Activated CD4-positive, alpha-beta T cell treated with anti-CD3 and anti-CD28 coated beads for 36 hours (primary cell): ENCODE measurements around the gene NANOS3. TPM values are rescaled to one million over a fixed set of nuclear protein-coding genes. Genes with fewer than 3 reads are reported as not detected.

Source experiments
- ATAC-seq: fragments of 200-7000 bp; cut with Tn5 transposase; one replicate; pipeline ENCODE4 v1.10.0; 2021; ENCODE audit warnings: mild to moderate bottlenecking, moderate library complexity
- CTCF ChIA-PET: fragments of 350-600 bp; sonication (Branson Sonifier 250); formaldehyde crosslinking; loops from one replicate; lab custom pipeline; 2021; ENCODE audit warnings: antibody characterized with exemption; lab: Charles Lee
- POLR2A ChIA-PET: fragments of 350-600 bp; sonication (Branson Sonifier 250); formaldehyde crosslinking; loops from one replicate; lab custom pipeline; 2021; ENCODE audit warnings: antibody characterized with exemption, inconsistent platforms; lab: Charles Lee
- DNase-seq: peaks from one replicate; pipeline ENCODE4 v3.0.0-alpha.2; 2020
- H3K27ac Mint-ChIP-seq: one replicate; pipeline ENCODE4 v1.8.0; 2021; ENCODE audit warnings: mixed read lengths
- H3K27me3 Mint-ChIP-seq: one replicate; pipeline ENCODE4 v1.8.0; 2021; ENCODE audit warnings: mixed read lengths
- H3K36me3 Mint-ChIP-seq: one replicate; pipeline ENCODE4 v1.8.0; 2021; ENCODE audit warnings: low read depth, mixed read lengths
- H3K4me1 Mint-ChIP-seq: one replicate; pipeline ENCODE4 v1.8.0; 2021; ENCODE audit warnings: mixed read lengths
- H3K4me3 Mint-ChIP-seq: one replicate; pipeline ENCODE4 v1.8.0; 2021; ENCODE audit warnings: mild to moderate bottlenecking, moderate library complexity, mixed read lengths
- H3K9me3 Mint-ChIP-seq: one replicate; pipeline ENCODE4 v1.8.0; 2021; ENCODE audit warnings: low read depth, mixed read lengths
- intact Hi-C, 2 experiments: fragments of 100-400 bp; cut with DNase I in 1 of 2; cut with micrococcal nuclease in 1 of 2; formaldehyde crosslinking; loops; one replicate each; pipeline versions ENCODE4 v1.14.2 to v1.15.1; 2022 to 2024; cut with DNase I, micrococcal nuclease
- total RNA-seq, 2 experiments: library from RNA; stranded (reverse); gene quantifications; one replicate each; pipeline ENCODE4 v1.2.3, GENCODE V29; 2021

The NANOS3 gene
- total RNA-seq, 2 experiments from 2014 or later = 1.2 to 1.6 TPM

DNA sequence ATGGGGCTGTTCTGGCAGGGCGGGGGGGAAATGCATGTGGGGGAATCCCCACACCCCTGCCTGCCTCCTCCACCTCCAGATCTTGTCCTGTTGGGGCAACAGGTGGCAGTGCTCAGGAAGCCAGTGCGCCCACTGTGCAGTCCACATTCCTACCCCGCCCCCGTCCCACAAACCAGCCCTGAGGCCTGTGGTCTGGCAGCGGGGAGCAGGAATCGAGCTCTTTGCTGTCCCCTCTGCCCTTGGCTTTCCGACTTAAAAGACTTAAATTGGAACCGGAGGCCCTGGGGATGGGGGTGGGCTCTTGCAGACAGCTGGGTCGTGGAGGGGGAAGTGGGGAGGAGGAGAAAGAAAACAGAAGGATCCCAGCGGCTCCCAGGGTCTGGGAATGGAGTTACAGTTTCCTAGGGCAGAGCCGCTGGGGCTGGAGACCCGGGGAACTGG lies 4.3 kb downstream of the NANOS3 start:
- no peaks in the 10 kb centered on the region for H3K27me3 Mint-ChIP-seq

DNA sequence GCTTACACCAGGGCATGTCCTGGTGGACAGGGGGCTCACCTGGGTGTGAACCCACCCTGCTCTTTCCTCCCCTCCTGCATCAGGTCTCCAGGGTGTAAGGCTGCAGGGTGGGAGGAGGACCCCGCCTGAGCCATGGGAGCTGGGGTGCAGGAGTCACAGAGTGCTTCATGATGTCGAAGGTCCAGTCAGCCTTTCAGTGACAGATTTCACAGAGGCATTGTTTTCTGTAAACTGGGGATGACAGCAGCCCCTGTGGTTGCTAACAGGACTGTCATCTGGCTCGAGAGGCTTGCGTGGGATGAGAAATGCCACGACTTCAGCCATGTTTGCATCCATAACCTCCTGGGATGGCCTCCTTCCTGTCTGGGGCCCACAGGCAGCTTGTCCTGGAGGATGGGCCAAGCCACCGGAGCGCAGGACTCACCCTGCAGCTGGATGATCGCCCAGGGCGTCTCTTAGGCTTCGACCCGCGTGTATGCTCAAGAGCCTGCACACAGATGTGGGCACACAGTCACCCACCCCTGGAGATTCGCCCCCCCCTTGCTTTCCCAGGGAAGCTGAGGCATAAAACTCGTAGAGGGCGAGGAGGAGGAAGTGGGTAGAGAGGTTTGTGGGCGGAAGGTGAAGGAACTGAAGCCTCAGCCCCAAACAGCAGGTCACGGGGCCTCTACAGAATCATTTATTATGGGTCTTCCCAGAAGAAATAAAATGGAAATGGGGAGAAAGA lies 4.9 kb downstream of the NANOS3 start:
- peaks cover 35% of the 10 kb centered on the region for H3K4me1 Mint-ChIP-seq

More for the DNA sequence above, 4.3 kb downstream of the NANOS3 start:
- no peaks in the 10 kb centered on the region for H3K9me3 Mint-ChIP-seq
- no peaks in the 10 kb centered on the region for H3K36me3 Mint-ChIP-seq
- ChIA-PET CTCF (interaction anchor here (0.6 to 3.5 kb wide), 18 partner anchors 19 to 424 kb away, joined by 3 to 16 read pairs (median 4); partner anchors contain the start of genes ASF1B, MISP3 and RLN3), POLR2A (no interaction called here)
- H3K4me1 Mint-ChIP-seq = peaks cover 35% of the 10 kb centered on the region
- DNase-seq = peak; percentile 53
- H3K4me3 Mint-ChIP-seq = peak overlapping the region; percentile 6
- no peak for ATAC-seq
- H3K27ac Mint-ChIP-seq = peak overlapping the region; percentile 66
- intact Hi-C loops = loop anchor here (2.0 to 5.0 kb wide), 7 partner anchors 71 to 596 kb away; partner anchors contain the start of genes ASF1B (in 1 of the 2), DCAF15 (in 1 of the 2), DDX39A (in 1 of the 2) and IL27RA (in 1 of the 2)

DNA sequence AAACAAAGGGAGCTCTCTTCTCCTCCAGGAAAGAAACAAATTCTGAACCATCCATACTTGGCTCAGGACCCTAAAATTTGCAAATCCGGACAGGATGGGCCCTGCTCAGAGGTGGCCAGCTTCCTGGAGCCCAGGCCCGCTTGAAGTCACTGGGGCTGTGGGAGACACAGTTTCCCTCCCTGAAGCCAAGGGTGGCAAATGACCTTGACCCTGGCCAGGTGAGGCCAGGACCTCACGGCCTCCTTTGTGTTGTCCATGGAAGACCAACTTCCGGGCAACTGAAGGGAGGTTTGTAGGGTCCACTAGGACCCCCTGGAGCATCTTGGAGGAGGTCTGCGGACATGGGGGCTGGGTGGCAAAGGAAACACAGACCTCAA lies 5.5 kb downstream of the NANOS3 start:
- no peaks in the 10 kb centered on the region for H3K9me3 Mint-ChIP-seq
- intact Hi-C loops = loop anchor here (5.0 kb wide), 4 partner anchors 70 to 595 kb away; partner anchors contain the start of genes DCAF15 (in 1 of the 2), IL27RA (in 1 of the 2) and PTGER1 (in 1 of the 2)
- H3K36me3 Mint-ChIP-seq = no peaks in the 10 kb centered on the region
- no peaks in the 10 kb centered on the region for H3K27me3 Mint-ChIP-seq
- no peak for ATAC-seq
- POLR2A ChIA-PET = interaction anchor here (0.6 to 1.0 kb wide), 3 partner anchors 10 to 782 kb away, joined by 3 to 5 read pairs (median 3); partner anchors contain the start of gene ASF1B
- peak overlapping the region; percentile 66 for H3K27ac Mint-ChIP-seq
- no peak for DNase-seq
- peak overlapping the region; percentile 6 for H3K4me3 Mint-ChIP-seq
- H3K4me1 Mint-ChIP-seq = peaks cover 35% of the 10 kb centered on the region
- CTCF ChIA-PET = interaction anchor here (0.6 to 2.1 kb wide), 9 partner anchors 86 to 254 kb away, joined by 3 to 8 read pairs (median 4); partner anchors contain the start of genes ASF1B, MISP3 and RLN3

More for the DNA sequence above, 4.9 kb downstream of the NANOS3 start:
- H3K9me3 Mint-ChIP-seq = no peaks in the 10 kb centered on the region
- no peaks in the 10 kb centered on the region for H3K27me3 Mint-ChIP-seq
- intact Hi-C loops = loop anchor here (2.0 to 5.0 kb wide), 7 partner anchors 70 to 595 kb away; partner anchors contain the start of genes ASF1B (in 1 of the 2), DCAF15 (in 1 of the 2), DDX39A (in 1 of the 2) and IL27RA (in 1 of the 2)
- peak overlapping the region; percentile 66 for H3K27ac Mint-ChIP-seq
- ATAC-seq = peak; percentile 40
- H3K36me3 Mint-ChIP-seq = no peaks in the 10 kb centered on the region
- POLR2A ChIA-PET = interaction anchor here (0.6 to 1.0 kb wide), 4 partner anchors 10 to 781 kb away, joined by 3 to 5 read pairs (median 3); partner anchors contain the start of gene ASF1B
- peak overlapping the region; percentile 6 for H3K4me3 Mint-ChIP-seq
- CTCF ChIA-PET = interaction anchor here (0.6 to 3.5 kb wide), 15 partner anchors 20 to 314 kb away, joined by 3 to 16 read pairs (median 4); partner anchors contain the start of genes ASF1B, MISP3 and RLN3
- peak; percentile 69 for DNase-seq

DNA sequence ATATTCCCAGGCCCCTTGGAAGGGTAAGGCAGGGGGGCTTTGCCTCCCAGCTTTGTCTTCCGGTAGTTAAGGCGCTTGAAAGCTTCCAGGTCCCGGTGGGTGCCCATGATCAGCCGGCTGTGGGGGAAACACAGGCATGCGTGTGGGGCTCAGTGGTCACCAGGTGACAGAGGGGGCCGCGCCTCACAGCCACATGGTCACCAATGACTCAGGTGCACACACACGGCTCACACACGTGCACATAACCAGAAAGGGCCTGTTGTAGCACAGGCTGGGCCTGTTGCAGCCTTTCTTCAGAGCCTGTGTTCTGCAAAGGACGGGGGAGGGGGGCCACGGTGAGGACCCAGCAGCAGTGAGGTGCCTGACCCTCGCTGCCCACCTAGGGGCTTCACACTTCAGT lies 5.9 kb downstream of the NANOS3 start:
- Mint-ChIP-seq H3K36me3 (no peaks in the 10 kb centered on the region), H3K4me1 (peaks cover 35% of the 10 kb centered on the region), H3K9me3 (no peaks in the 10 kb centered on the region), H3K4me3 (no peak overlapping the region), H3K27me3 (no peaks in the 10 kb centered on the region), H3K27ac (no peak overlapping the region)
- POLR2A ChIA-PET = interaction anchor here (0.6 to 1.0 kb wide), 2 partner anchors 11 to 782 kb away, joined by 3 to 5 read pairs; no protein-coding TSS in a partner anchor
- ATAC-seq (no peak), DNase-seq (peak; percentile 39)
- intact Hi-C loops = loop anchor here (5.0 kb wide), 4 partner anchors 69 to 594 kb away; partner anchors contain the start of genes DCAF15 (in 1 of the 2), IL27RA (in 1 of the 2) and PTGER1 (in 1 of the 2)
- CTCF ChIA-PET = interaction anchor here (0.6 to 2.1 kb wide), 5 partner anchors 145 to 254 kb away, joined by 3 to 8 read pairs (median 4); partner anchors contain the start of genes ASF1B, MISP3 and RLN3

DNA sequence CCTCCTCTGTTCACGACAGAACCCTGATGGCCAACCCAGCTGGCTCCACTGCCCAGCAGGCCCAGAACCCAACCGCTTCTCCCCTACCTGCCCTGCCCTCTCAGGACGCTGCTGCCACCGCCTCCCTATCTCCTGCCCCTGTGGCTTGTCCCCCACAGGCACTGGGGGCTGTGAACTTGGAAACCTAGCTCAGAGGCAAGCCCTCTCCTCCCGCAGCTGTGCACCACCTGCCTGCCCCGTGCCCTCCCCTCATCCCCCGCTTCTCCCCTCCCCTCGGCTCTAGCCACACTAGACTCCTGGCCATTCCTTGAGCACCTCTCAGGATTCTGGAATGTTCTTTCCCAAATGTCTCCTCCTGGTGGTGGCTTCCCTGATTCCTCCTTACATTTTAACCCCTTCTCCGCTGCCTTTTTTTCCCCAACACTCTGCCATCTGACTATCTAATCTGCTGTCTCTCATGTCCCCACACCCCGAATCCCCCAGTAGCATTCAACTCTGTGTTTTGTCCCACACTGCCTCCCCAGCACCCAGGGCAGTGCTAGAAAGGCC lies 6.7 kb downstream of the NANOS3 start:
- Mint-ChIP-seq H3K4me3 (no peak overlapping the region), H3K36me3 (no peaks in the 10 kb centered on the region), H3K9me3 (no peaks in the 10 kb centered on the region), H3K27ac (no peak overlapping the region), H3K4me1 (peaks cover 35% of the 10 kb centered on the region), H3K27me3 (no peaks in the 10 kb centered on the region)
- DNase-seq (no peak), ATAC-seq (no peak)
- ChIA-PET CTCF (interaction anchor here (0.8 to 2.1 kb wide), 2 partner anchors 189 to 233 kb away, joined by 3 to 4 read pairs; partner anchors contain the start of gene MISP3), POLR2A (interaction anchor here (0.6 kb wide), 1 partner anchor 22 kb away, joined by 4 read pairs; no protein-coding TSS in a partner anchor)
- intact Hi-C loops = loop anchor here (5.0 kb wide), 4 partner anchors 69 to 594 kb away; partner anchors contain the start of genes DCAF15 (in 1 of the 2), IL27RA (in 1 of the 2) and PTGER1 (in 1 of the 2)

DNA sequence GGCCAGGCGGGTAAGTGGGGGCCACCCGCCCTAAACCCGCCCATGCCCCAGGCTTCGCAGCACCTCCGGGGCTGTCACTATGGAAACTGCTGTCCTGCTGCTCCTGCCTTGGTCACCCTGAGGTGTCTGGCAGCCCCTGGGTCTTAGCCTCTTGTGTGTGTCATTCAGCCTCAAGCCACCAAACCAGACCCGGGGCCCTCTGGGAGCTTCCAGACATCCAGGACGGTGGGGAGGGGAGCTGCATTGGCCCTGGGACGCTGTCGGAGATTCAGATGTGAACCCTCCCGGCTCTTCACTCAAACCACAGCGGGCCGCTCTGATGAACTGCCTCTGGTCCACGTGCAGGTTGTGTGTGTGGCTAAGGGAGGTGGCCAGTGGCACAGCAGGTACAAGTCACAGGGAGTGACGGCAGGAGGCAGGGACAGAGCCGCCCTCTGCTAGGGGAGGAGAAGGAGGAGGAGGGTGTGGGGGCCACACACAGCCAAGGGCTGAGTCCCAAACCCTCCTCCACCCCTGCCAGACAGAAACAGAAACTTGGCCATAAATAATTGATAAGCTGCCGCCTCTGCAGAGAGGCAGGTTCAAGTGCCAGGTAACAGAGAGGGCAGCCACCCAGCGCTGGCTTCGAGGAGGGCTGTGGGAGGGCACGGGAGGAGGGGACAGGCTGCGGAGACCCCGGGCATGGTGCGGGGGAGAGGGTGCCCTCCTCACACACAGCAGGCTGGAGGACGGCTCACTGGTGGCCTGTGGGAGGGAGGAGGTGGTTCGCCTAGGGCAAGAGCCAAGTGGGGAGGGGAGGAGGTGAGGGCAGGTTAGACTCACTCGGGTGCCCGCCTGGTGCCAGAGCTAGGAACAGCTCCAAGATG lies 8.0 kb downstream of the NANOS3 start:
- Mint-ChIP-seq H3K9me3 (no peaks in the 10 kb centered on the region), H3K27me3 (no peaks in the 10 kb centered on the region), H3K36me3 (no peaks in the 10 kb centered on the region), H3K27ac (no peak overlapping the region), H3K4me1 (peaks cover 33% of the 10 kb centered on the region), H3K4me3 (no peak overlapping the region)
- ChIA-PET POLR2A (no interaction called here), CTCF (interaction anchor here (0.7 to 2.0 kb wide), 2 partner anchors 18 to 230 kb away, joined by 3 to 7 read pairs; no protein-coding TSS in a partner anchor)
- DNase-seq = no peak
- ATAC-seq = no peak
- intact Hi-C loops = loop anchor here (5.0 kb wide), 4 partner anchors 67 to 592 kb away; partner anchors contain the start of genes DCAF15 (in 1 of the 2), IL27RA (in 1 of the 2) and PTGER1 (in 1 of the 2)

DNA sequence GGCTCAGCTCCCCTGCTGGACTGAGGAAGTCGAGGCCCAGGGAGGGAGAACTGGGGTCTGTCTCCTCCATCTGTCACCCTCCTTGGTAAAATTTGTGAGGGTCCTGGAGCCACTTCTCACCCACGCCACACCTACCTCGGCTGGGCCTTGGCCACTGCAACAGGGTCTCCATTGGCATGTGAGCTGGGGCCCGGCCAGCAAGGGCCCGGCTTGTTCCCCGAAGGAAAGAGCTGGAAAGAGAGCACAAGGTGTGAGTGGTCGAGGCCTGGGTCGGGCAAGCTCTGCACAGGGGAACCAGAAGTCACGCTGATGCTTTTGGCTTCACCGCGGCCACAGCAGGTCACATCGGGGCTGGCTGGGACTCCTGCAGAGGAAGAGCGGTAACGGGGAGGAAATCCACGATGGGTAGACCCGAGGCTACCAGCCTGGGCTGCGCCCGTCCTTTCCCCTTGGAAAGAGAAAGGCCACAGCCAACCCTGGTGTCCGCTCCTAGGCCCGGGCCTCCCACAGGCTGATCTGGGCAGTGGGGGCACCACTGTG lies 9.0 kb downstream of the NANOS3 start:
- ATAC-seq (no peak), DNase-seq (no peak)
- ChIA-PET POLR2A (interaction anchor here (0.6 kb wide), 1 partner anchor 17 kb away, joined by 9 read pairs; no protein-coding TSS in a partner anchor), CTCF (interaction anchor here (0.7 to 2.0 kb wide), 4 partner anchors 17 to 230 kb away, joined by 3 to 7 read pairs (median 4); no protein-coding TSS in a partner anchor)
- Mint-ChIP-seq H3K9me3 (no peaks in the 10 kb centered on the region), H3K27ac (no peak overlapping the region), H3K27me3 (no peaks in the 10 kb centered on the region), H3K4me1 (peaks cover 26% of the 10 kb centered on the region), H3K4me3 (no peak overlapping the region), H3K36me3 (no peaks in the 10 kb centered on the region)
- intact Hi-C loops = no loop called here

DNA sequence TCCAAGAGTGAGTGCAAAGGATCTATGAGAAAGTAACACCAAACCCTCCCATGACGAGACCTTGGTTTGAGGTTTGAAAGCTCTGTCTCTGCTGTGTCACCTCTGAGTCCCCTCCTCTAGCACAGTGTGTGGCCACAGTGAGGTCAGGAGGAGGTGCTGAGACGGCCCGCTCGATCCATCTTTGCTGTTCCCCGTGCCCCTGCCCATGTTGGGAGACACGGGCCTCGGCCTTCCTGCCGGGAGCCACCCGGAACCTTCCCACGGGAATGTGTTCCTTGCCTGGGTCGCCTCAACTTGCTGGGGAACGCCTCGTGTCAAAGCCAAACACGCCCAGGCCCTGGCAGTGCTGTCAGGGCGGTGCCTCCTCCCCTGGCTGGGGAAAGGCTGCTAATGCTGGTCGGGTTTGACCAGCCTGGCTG lies 10.1 kb downstream of the NANOS3 start:
- H3K9me3 Mint-ChIP-seq = no peaks in the 10 kb centered on the region
- CTCF ChIA-PET = interaction anchor here (0.6 to 2.0 kb wide), 4 partner anchors 16 to 307 kb away, joined by 3 to 7 read pairs (median 4); no protein-coding TSS in a partner anchor
- H3K27me3 Mint-ChIP-seq = no peaks in the 10 kb centered on the region
- DNase-seq = peak; percentile 43
- POLR2A ChIA-PET = no interaction called here
- peaks cover 14% of the 10 kb centered on the region for H3K4me1 Mint-ChIP-seq
- no peak overlapping the region for H3K4me3 Mint-ChIP-seq
- intact Hi-C loops = no loop called here
- no peak overlapping the region for H3K27ac Mint-ChIP-seq
- H3K36me3 Mint-ChIP-seq = no peaks in the 10 kb centered on the region
- peak; percentile 68 for ATAC-seq

DNA sequence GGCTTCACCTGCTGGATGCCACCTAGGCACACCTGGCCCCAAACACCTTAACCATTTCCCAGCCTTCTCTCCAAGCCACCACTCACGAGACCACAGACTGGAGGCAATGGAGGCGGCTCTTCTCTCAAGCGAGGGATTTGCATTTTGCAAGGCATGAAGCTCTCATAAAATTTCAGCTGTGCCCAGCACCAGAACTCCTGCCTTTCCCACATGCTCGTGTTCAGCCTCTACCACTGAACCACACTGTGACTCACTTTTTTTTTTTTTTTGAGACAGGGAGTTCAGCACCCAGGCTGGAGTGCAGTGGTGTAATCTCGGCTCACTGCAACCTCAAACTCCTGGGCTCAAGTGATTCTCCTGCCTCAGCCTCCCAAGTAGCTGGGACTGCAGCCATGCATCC lies 10.6 kb downstream of the NANOS3 start:
- Mint-ChIP-seq H3K9me3 (no peaks in the 10 kb centered on the region), H3K27me3 (no peaks in the 10 kb centered on the region), H3K27ac (no peak overlapping the region), H3K4me1 (peaks cover 9% of the 10 kb centered on the region), H3K4me3 (no peak overlapping the region), H3K36me3 (no peaks in the 10 kb centered on the region)
- ChIA-PET CTCF (interaction anchor here (1.4 to 1.5 kb wide), 2 partner anchors 161 to 182 kb away, joined by 3 to 5 read pairs; no protein-coding TSS in a partner anchor), POLR2A (interaction anchor here (0.6 kb wide), 1 partner anchor 172 kb away, joined by 3 read pairs; no protein-coding TSS in a partner anchor)
- peak; percentile 26 for ATAC-seq
- intact Hi-C loops = no loop called here
- no peak for DNase-seq
